Naive B cell (primary cell): ENCODE data around the gene NECAB2. TPM values are rescaled to one million over a fixed set of nuclear protein-coding genes. Genes with fewer than 3 reads are reported as not detected.
A peak's percentile ranks its signal among the peaks of the same experiment; 100 is the strongest.

Source experiments
- ATAC-seq, 2 donors: fragments of 150-1000 bp; cut with Tn5 transposase; 2 replicates each; pipeline ENCODE4 v1.10.0; 2021; ENCODE audit warnings: low read depth in 2 of 2, mild to moderate bottlenecking in 2 of 2, moderate library complexity in 2 of 2
- DNase-seq: peaks from one replicate; pipeline ENCODE4 v3.0.0; 2022
- H3K27ac Mint-ChIP-seq, 6 donors: one replicate each; pipeline ENCODE4 v1.8.0; 2020 to 2022; ENCODE audit warnings: mild to moderate bottlenecking in 6 of 6, mixed read lengths in 6 of 6, moderate library complexity in 5 of 6, inconsistent platforms in 2 of 6
- H3K27me3 Mint-ChIP-seq, 3 donors: one replicate each; pipeline ENCODE4 v1.8.0; 2021 to 2022; ENCODE audit warnings: mixed read lengths in 3 of 3, mild to moderate bottlenecking in 1 of 3
- H3K36me3 Mint-ChIP-seq, 2 donors: one replicate each; pipeline ENCODE4 v1.8.0; 2020 to 2022; ENCODE audit warnings: mixed read lengths in 2 of 2, inconsistent platforms in 1 of 2, mild to moderate bottlenecking in 1 of 2
- H3K4me1 Mint-ChIP-seq, 3 donors: one replicate each; pipeline ENCODE4 v1.8.0; 2020 to 2022; ENCODE audit warnings: mixed read lengths in 3 of 3, inconsistent platforms in 1 of 3, mild to moderate bottlenecking in 1 of 3, moderate library complexity in 1 of 3
- H3K4me3 Mint-ChIP-seq, 8 donors: one replicate each; pipeline ENCODE4 v1.8.0; 2020 to 2022; ENCODE audit warnings: mild to moderate bottlenecking in 8 of 8, mixed read lengths in 8 of 8, moderate library complexity in 8 of 8, inconsistent platforms in 2 of 8
- H3K9me3 Mint-ChIP-seq, 7 donors: one replicate each; pipeline ENCODE4 v1.8.0; 2020 to 2022; ENCODE audit warnings: mixed read lengths in 7 of 7, mild to moderate bottlenecking in 5 of 7, inconsistent platforms in 2 of 7, moderate library complexity in 1 of 7
- polyA plus RNA-seq, 6 donors: library from polyadenylated mRNA; unstranded; fragments of 300-500 nt; fragmentation: Illumina TruSeq; gene quantifications; one replicate each; pipeline ENCODE4 v1.2.3, GENCODE V29; 2021; ENCODE audit warnings: low read depth in 6 of 6

Gene NECAB2
- polyA plus RNA-seq, 6 donors from 2014 or later = not detected

DNA sequence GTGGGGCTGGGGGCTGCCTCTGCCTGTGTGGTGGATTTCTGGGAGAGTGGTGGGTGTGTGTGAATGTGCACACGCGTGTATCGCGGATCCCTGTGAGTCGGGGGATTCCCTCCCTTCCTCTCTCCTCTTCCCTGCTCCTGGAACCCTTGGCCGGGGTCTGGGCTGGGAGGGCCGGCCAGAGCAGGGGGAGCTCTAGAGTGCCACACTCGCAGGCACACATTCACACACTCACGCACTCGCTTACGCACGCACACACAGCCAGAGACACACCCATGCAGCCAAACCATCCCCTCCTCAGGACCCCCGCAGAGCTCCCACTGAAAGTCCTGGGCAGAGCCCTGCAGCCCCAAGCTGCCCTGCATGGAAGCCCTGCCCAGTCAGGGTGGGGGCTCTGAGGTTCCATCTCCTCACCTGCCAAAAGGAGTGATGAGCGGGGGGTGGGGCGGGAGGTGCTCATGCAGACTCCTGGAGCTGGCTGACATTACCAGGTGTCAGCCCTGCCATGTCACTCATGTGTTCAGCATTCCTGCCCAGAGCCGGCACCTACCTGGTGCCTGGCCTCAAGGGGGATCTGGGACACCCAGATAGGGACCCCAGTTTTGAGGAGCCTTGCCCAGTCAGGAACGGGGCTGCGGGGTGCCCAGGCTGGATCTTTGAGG lies 1.9 kb downstream of the NECAB2 start:
- Mint-ChIP-seq H3K36me3 (peaks cover 0 to 7% of the 10 kb centered on the region in 2 donors), H3K27ac (no peak overlapping the region), H3K4me1 (peaks cover 6 to 17% (median 7%) of the 10 kb centered on the region in 3 donors), H3K27me3 (peaks cover 6 to 57% (median 49%) of the 10 kb centered on the region in 3 donors), H3K4me3 (peak overlapping the region in 7 of 8 donors; percentile 22 to 73 (median 61)), H3K9me3 (no peaks in the 10 kb centered on the region)
- DNase-seq (no peak), ATAC-seq (no peak)

DNA sequence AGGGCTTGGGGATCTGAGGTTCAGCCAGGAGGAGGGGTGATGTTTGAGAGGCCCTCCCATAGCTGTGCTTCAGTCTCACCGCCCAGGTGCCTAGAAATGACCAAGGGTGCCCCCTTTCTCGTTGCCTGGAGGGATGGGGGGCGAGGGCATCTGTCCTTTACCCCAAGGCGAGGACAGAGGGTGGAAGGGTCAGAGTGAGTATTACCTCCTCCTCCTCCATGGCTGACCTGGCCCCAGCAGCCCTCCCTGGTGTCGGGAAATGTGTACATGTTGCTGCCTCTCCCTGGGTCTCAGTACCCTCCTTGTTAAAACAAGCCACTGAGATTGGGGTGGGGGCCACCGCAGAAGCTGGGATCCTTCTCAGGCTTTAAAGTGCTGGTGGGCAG lies 2.4 kb downstream of the NECAB2 start:
- Mint-ChIP-seq H3K9me3 (no peaks in the 10 kb centered on the region), H3K4me3 (peak overlapping the region in 2 of 8 donors; percentile 15 to 45), H3K27ac (no peak overlapping the region), H3K4me1 (peaks cover 6 to 17% (median 7%) of the 10 kb centered on the region in 3 donors), H3K27me3 (peaks cover 6 to 62% (median 54%) of the 10 kb centered on the region in 3 donors), H3K36me3 (peaks cover 0 to 7% of the 10 kb centered on the region in 2 donors)
- DNase-seq (no peak), ATAC-seq (no peak)

DNA sequence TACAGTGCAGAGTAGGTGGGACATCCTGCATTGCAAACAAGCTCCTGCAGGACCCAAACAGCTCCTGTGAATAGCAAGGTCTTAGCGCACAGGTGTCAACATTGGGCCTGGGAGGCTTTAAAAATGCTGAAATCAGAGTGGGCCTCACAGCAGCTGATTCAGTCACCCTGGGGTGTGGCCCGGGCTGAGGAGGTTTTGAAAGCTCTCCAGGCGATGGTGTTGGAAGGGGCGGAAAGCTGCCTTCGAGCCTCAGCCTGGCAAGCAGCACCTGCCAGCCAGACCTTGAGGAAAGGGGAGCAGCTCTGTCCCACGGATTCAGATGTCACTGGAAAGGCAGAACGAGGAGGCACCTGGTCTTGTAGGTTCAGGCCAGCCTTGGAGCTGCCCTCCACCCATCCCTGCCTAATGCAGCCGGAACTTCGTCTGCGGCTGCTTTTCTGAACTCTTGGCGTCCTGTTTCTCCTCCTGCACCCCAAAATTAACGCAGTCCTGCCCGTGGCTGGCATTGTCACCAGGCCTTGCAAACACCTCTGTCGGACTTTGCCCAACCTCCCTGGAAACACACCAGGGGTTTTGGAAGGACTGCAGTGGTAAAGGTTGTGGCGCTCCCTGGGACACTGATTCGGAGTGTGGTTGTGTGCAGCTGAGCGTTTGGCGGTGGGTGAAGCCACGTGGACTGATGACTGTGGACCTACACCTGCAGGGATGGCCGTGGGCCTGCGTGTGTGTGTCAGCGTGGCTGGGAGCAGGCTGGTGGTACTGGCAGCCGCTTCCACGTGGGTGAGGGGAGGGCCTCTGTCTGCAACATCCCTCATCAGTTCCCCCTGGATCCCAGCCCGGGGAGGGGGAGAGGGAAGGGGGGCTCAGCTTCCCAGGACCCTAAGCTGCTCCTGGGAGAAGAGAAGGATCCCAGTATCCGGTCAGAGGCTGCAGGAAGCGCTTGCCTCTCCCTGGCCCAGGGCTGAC lies 3.4 kb downstream of the NECAB2 start:
- Mint-ChIP-seq H3K4me3 (no peak overlapping the region), H3K27me3 (peaks cover 10 to 62% (median 55%) of the 10 kb centered on the region in 3 donors), H3K9me3 (no peaks in the 10 kb centered on the region), H3K36me3 (peaks cover 0 to 7% of the 10 kb centered on the region in 2 donors), H3K27ac (no peak overlapping the region), H3K4me1 (peaks cover 6 to 17% (median 7%) of the 10 kb centered on the region in 3 donors)
- DNase-seq (no peak), ATAC-seq (no peak)

DNA sequence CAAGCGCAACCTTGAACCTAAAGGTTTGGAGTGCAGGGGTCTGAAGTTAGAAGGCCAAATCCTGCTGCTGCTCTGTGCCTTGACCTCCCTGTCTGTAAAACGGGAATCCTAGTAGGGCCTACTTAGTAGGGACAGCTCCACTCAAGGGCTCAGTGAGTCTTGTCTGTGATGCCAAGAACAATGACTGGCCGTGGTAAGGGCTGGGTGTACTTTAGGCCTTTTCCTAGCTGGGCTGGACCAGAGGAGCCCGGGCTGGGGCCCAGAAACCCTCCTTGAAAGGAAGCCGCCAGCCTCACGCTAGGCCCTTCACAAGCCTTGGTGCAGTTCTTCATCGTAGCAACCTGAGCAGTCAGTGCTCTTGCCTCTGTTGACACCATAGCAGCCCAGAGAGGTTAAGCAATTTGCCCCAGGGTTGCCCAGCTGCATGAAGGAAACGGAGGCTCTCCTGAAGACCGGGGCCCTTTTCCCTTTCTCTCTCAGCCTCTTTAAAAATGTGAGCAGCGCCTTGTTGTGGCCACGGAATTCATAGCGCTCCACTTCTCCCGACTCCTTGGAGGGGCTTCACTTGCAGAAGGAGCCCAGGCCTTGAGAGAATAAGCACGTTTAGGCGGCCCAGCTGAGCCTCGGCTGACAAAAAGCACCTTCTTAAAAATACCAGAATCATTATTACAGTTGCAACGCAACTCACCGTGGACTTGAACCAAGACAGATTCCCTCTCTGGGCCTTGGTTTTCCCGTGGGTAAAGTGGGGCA lies 4.4 kb downstream of the NECAB2 start:
- Mint-ChIP-seq H3K27ac (peak overlapping the region in 1 of 6 donors; percentile 11), H3K27me3 (peaks cover 14 to 59% (median 54%) of the 10 kb centered on the region in 3 donors), H3K36me3 (peaks cover 0 to 7% of the 10 kb centered on the region in 2 donors), H3K4me3 (peak overlapping the region in 2 of 8 donors; percentile 20 to 35), H3K4me1 (peaks cover 6 to 17% (median 7%) of the 10 kb centered on the region in 3 donors), H3K9me3 (no peaks in the 10 kb centered on the region)
- ATAC-seq (no peak), DNase-seq (no peak)

DNA sequence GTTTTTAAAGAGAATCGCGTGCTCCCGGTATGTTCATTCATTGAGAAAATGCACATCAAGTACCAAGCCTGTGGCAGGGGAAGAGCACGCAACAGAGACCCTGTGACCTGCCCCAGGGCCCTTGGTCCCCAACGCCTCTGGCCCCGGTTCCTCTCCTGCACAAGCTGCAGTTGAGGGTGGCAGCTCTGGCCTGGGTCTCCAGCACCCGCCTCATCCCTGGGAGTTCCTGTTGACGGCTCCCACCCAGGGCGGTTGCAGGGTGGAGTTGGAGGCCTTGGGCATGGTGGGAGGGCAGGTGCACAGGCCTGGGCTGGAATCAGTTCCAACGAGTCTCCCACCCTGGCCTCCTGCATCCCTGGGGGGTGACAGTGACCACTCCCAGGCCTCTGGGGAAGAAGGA lies 5.0 kb downstream of the NECAB2 start:
- peaks cover 0 to 5% (median 2%) of the 10 kb centered on the region in 7 donors for H3K9me3 Mint-ChIP-seq
- H3K4me1 Mint-ChIP-seq = peaks cover under 1 to 13% (median 5%) of the 10 kb centered on the region in 3 donors
- peaks cover 14 to 53% (median 47%) of the 10 kb centered on the region in 3 donors for H3K27me3 Mint-ChIP-seq
- no peak for ATAC-seq
- no peak for DNase-seq
- H3K4me3 Mint-ChIP-seq = no peak overlapping the region
- peak overlapping the region in 1 of 6 donors; percentile 11 for H3K27ac Mint-ChIP-seq
- H3K36me3 Mint-ChIP-seq = peaks cover 0 to 1% of the 10 kb centered on the region in 2 donors

DNA sequence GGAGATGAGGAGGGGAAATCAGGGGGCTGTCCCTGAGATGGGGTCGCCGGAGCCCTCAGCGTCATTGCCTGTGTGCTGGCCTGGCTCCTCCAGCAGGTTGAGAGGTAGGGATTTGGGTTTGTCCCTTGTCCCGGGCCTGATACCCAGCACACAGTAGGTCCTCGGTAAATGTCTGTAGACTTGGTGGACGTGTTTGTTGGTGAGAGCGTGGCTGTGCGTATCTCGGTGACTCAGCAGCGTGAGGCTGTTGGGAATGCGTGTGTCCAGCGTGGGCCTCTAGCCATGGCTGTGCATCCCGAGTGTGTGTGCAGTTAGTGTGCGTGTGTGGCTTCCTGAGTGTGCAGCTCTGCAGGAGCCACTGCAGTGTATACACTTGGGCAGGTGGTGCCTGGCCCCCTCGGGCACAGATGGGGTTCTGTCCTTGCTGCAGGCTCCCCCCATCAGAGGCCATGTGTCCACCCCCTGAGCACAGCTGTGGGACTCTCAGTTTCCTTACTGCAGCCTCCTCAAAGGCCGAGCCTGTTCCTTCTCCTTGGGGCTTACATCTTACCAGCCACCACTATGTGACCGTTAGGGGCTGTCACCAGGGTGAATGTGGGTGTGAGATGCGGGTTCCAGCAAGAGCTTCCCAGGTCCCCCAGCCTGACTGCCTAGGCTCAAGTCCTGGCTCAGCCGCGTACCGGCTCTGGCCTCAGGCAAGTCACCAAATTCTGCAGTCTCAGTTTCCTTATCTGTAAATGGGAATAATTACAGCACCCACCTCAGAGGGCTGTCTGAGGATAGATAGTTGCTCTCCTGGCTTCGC lies 5.7 kb downstream of the NECAB2 start:
- peak overlapping the region in 1 of 8 donors; percentile 19 for H3K4me3 Mint-ChIP-seq

DNA sequence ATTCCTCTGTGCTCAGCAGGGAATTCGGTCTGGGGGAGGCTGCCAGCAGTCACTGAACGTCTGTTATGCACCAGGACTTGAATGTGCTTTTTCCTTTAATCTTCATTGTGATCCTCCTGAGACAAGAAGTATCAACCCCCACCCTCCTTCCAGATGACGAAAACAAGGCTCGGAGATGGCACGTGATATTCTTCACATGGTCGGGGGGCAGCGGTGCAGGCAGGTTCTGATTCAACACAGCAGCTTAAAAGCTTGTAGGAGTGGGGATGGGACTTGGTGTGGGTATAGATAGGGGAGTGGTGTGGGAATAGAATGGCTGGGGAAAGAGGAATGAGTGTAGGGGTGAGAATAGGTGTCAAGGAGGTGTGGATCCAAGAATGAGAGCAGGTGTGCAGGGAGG lies 6.4 kb downstream of the NECAB2 start:
- Mint-ChIP-seq H3K27ac (no peak overlapping the region), H3K4me3 (peak overlapping the region in 1 of 8 donors; percentile 19), H3K9me3 (peaks cover 6 to 19% (median 8%) of the 10 kb centered on the region in 7 donors), H3K36me3 (peaks cover 0 to 8% of the 10 kb centered on the region in 2 donors), H3K27me3 (peaks cover 14 to 47% (median 39%) of the 10 kb centered on the region in 3 donors), H3K4me1 (peaks cover 0 to 8% (median 2%) of the 10 kb centered on the region in 3 donors)
- no peak for DNase-seq
- ATAC-seq = no peak

More for the DNA sequence above, 5.7 kb downstream of the NECAB2 start:
- Mint-ChIP-seq H3K27me3 (peaks cover 14 to 52% (median 46%) of the 10 kb centered on the region in 3 donors), H3K27ac (no peak overlapping the region), H3K9me3 (peaks cover 2 to 12% (median 5%) of the 10 kb centered on the region in 7 donors), H3K36me3 (peaks cover 0 to 1% of the 10 kb centered on the region in 2 donors), H3K4me1 (peaks cover 0 to 13% (median 5%) of the 10 kb centered on the region in 3 donors)
- DNase-seq (no peak), ATAC-seq (no peak)

DNA sequence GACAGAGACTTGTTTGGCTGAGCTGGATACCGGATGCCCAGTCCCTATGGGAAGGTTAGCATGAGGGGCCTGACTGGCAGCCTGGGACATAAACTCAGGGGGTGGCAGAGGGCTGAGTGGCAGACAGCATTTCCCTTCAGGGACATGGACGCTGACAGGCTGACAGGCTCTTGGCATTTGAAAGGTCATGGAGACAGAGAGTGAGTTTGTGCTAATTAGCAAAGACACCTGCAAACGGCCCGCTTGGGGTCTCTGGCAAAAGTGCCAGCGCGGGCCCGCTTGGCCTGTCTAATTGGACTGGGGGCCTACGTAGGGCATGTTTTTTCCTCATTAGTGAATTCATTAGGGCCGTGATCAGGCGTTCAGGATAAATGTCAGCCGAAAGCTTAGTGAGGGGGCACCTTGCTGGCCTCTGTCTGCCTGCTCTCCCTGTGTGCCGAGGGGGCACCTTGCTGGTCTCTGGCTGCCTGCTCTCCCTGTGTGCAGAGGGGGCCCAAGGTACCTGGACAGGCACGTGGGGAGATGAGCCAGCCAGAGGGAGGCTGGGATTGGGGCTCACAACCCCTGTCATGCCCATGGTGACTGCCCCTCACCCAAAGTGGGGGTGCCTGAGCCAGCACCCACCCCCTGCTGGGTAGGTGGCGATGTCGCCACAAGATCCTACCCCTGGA lies 7.7 kb downstream of the NECAB2 start:
- Mint-ChIP-seq H3K27ac (no peak overlapping the region), H3K4me1 (peaks cover 0 to 4% (median 0%) of the 10 kb centered on the region in 3 donors), H3K36me3 (peaks cover 0 to 8% of the 10 kb centered on the region in 2 donors), H3K9me3 (peaks cover 6 to 20% (median 8%) of the 10 kb centered on the region in 7 donors), H3K27me3 (peaks cover 14 to 43% (median 31%) of the 10 kb centered on the region in 3 donors), H3K4me3 (peak overlapping the region in 1 of 8 donors; percentile 9)
- ATAC-seq (no peak), DNase-seq (no peak)

DNA sequence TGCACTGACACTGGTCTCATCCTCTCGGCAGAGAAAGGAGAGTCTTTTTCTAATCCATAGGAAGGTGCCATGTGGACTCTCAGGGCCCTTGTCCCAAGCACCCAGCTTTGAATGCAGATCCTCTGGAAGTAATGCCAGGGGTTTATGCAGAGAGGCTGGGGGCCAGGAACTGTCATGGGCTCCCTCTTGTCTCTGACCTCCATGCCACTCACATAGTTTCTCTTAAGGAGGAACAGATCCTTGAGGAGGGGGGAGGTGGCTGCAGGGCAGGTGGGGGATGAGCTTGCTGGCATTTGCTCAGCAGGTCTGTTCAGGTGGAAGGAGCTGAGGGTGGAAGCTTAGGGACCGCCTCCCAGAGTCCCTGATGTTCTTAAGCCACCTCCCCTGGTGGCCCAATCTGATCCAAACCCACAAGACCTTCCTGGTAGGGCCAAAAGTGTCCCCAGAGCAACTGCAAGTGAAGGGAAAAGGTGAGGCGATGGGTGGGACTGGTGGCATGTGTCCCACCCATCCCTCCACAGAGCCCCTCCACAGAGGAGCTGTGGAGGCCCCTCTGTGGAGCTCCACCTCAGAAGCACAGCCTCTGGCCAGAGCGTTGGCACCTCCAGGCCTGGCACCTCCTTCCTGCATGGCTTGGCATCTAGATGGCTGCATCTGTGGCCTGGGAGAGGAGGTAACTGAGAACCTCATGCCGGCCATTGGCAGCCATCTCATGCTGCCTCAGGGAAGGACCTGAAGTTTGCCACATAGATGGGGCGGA lies 9.2 kb downstream of the NECAB2 start:
- Mint-ChIP-seq H3K36me3 (peaks cover 0 to 8% of the 10 kb centered on the region in 2 donors), H3K27ac (no peak overlapping the region), H3K4me1 (peaks cover 0 to 4% (median 0%) of the 10 kb centered on the region in 3 donors), H3K27me3 (peaks cover 14 to 36% (median 21%) of the 10 kb centered on the region in 3 donors), H3K9me3 (peaks cover 6 to 20% (median 8%) of the 10 kb centered on the region in 7 donors), H3K4me3 (no peak overlapping the region)
- no peak for ATAC-seq
- DNase-seq = no peak

DNA sequence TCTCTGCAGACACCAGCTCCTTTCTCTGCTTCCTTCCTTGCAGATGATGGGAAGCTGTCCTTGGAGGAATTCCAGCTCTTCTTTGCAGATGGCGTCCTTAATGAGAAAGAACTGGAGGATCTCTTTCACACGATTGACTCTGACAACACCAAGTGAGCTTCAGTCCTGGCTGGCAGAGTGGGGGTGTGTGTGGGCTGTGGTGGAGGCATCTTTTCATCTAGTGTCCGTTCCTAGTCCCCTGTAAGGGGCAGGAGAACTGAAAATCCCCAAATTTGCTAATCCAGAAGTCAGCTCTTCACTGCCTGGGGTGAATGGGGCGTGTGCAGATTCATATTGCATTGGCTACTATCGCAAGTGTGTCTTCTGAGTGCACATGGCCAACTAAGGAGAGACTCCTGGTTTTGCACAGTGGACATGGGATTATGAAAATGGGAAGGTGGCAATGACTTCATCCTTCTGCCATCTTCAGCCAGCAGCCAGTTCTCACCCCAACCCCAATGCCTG lies 10.4 kb downstream of the NECAB2 start:
- Mint-ChIP-seq H3K27me3 (peaks cover 14 to 25% (median 14%) of the 10 kb centered on the region in 3 donors), H3K4me1 (peaks cover 0 to 4% (median 0%) of the 10 kb centered on the region in 3 donors), H3K27ac (no peak overlapping the region), H3K9me3 (peaks cover 6 to 20% (median 8%) of the 10 kb centered on the region in 7 donors), H3K4me3 (no peak overlapping the region), H3K36me3 (peaks cover 0 to 8% of the 10 kb centered on the region in 2 donors)
- DNase-seq (no peak), ATAC-seq (no peak)

DNA sequence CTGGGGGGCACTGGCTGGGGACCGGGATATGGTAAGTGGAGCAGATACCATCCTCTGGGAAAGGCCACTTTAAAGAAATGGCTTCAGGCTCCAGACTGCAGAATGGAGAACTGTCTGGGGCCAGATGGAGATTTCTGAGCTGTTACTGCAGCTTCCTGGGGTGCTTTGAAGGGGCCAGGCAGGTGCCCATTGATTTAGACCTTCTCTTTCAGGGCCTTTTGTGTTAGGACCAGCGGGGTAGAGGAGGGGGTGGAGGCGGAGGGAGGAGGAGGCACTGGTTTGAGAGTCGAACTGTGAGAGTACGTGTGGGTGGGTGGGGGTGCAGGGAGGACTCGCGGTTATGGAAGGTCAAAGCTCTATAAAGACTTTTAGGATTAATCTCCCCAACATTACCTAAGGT lies 11.4 kb downstream of the NECAB2 start:
- peaks cover 0 to 4% (median 0%) of the 10 kb centered on the region in 3 donors for H3K4me1 Mint-ChIP-seq
- H3K4me3 Mint-ChIP-seq = no peak overlapping the region
- H3K27me3 Mint-ChIP-seq = peaks cover 11 to 19% (median 13%) of the 10 kb centered on the region in 3 donors
- H3K9me3 Mint-ChIP-seq = peaks cover 6 to 20% (median 8%) of the 10 kb centered on the region in 7 donors
- peaks cover 0 to 8% of the 10 kb centered on the region in 2 donors for H3K36me3 Mint-ChIP-seq
- no peak overlapping the region for H3K27ac Mint-ChIP-seq
- no peak for ATAC-seq
- DNase-seq = no peak
